AG08395 (cell line): ENCODE results near the gene NDRG3.
"Not testable (repeated sequence)": the region's sequence is repeated elsewhere in the genome, so short reads cannot be mapped to it uniquely, and the experiment has no call there.

ENCODE experiments used
- DNase-seq: peaks from one replicate; pipeline ENCODE4 v3.0.0; 2012; ENCODE audit warnings: mixed read lengths, low spot score

The NDRG3 gene

DNA sequence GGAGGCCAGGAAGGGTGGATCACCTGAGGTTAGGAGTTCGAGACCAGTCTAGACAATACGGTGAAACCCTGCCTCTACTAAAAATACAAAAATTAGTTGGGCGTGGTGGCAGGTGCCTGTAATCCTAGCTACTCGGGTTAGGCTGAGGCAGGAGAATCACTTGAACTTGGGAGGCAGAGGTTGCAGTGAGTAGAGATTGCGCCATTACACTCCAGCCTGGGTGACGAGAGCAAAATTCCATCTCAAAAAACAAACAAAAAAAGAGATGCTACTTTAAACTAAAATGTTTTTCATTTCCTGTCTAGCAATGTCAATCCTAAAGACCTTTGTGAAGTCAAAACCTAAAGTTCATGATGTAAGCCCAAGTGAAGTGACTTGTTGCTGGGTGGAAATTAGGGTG, 14.8 kb upstream of the NDRG3 start:
- no peak for DNase-seq

DNA sequence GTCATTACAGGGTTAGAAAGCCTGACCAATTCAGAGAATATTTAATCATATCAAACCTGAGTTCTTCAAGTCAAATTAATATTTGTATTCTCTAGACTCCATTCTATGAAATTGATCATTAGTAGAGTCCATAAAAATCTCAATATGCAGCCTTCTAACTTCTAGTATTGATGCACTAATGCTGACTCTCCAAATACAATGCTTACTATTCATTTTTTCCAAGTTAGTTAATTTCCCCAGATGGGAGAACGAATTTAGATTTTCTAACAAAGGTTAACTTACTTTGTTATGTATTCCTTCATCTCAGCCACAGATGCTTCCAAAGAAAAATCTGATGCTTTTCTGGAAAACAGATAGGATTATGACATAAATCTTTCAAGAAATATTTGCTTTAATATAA, 12.4 kb upstream of the NDRG3 start:
- no peak for DNase-seq

DNA sequence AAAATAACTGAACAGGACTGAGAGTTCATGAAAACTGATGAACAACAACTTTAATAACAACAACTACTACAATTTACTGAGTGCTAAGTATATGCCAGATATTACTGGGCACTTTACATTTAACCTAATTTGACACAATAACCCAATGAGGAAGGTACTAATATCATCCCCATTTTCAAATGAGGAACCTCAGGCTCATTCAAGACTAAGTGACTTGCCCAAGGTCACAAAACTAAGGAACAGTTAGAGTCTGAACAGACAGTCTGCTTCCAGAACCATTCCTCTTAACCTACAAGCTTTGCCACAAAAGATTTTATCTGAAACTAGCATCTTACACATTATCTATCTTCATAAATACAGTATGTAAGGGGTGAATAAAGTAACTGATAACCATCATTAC, 10.6 kb upstream of the NDRG3 start:
- no peak for DNase-seq

DNA sequence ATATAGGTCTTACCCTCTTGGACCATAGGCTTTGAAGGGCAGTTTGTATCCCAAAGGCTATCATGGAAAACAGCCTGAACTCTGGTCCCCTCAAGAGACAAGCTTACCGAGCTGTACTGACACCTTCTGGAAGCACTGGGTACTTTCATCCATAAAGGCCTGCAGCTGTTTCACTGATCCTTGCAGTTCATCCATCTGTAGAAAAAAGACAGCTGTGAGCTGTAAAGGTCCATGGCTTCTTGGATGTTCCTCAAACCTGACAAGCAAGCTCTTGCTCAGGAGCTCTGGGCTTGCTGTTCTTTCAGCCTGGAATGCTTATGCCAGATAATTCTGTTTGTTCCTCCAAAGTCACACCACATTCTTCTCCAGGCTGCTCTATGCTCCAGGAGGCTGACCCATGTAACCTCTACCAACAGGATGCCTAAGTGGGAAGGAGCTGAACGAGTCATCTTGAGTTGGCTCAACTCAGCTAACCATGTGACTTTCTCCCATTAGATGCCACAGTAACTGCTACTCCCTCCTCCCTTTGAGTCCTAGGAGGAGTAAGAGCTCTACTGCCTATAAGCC, 8.8 kb upstream of the NDRG3 start:
- peak; percentile 79 for DNase-seq

DNA sequence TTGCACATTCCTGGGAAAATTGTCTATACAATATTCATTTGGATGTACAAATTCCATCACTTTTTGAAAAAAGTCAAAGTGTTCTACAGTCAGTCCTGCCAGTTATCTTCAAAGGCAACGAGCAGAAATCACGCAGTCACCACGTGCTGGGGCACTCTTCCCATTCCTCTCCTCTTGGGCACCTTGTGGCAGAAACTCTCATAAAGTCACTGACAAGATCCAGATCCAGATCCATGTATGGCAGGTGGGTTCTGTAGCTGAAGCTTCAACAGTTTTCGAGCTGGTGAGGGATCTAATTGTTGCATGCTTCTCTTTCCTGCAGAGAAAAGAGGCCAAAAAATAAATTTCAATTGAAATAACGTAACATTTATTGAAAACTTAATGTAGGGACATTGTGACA, 6.7 kb upstream of the NDRG3 start:
- DNase-seq = no peak

DNA sequence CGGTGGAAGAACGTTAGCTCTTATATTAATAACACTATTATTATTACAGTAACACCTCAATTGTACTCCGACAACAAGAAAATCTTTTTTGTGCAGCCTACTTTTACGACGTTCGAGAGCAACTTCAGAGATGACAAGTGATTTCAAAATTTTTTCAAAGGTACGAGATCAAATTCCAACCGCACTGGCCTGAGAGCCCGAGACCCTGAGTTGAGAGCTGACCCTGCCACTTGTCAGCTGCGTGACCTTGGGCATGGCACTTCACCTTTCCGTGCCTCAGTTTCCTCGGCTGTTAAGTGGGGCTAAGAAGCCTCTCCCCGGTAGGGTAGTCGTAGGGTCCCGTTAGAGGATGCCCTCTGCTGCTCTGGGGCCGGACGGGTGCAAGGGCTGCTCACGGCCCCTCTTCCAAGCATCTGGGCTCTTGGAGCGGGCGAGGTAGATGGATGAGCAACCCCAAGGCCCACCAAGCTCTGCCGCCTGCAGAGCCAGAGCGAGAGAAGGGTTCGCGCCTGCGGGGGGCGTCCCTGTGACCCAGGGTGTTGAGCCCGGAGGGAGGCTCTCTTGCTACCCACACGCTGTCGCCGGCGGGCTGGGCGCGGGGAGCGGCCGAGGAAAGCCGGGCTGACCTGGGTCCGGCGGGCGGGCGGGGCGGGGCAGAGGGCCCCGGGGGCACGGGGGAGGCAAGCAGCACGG, 510 bp downstream of the NDRG3 start:
- DNase-seq = no peak

DNA sequence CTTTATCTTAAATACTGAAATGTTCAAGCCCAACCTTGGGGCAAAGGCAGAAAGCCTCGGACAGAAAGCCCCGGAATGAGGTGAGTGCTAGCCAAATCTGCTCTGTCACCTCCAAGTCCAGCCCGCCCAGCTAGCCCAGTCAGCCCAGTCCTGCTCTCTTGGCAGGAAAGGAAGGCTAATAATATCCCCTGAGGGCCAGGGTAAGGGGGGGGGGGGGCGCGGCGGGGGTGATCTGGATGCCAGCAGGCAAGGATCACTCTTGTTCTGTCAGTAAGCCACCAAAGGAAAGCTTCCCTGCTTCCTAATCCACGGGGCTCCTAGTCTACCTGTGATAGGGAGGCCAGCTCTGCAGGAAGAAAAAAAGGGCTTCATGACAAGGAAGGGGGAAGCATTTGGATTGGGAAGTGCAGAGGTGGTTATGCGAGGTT, 1.1 kb downstream of the NDRG3 start:
- DNase-seq = peak; percentile 69

DNA sequence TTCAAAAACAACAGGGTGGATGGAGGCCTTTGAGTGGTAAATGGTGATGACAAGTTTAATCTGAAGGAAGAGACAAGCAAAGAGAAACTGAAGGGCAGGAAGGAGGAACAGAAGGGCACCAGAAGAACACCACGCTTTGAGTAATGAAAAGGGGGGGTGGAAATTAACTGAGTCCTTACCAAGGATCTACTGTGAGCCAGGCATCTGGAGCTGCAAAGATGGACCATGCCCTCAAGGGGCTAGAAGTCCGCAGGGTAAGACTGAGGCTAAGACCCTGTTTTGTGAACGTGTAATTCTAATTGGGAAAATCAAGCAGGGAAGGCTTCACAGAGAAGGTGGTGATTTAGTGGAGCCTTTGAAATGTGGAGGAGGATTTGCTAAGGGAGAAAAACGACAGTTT, 1.6 kb downstream of the NDRG3 start:
- no peak for DNase-seq

DNA sequence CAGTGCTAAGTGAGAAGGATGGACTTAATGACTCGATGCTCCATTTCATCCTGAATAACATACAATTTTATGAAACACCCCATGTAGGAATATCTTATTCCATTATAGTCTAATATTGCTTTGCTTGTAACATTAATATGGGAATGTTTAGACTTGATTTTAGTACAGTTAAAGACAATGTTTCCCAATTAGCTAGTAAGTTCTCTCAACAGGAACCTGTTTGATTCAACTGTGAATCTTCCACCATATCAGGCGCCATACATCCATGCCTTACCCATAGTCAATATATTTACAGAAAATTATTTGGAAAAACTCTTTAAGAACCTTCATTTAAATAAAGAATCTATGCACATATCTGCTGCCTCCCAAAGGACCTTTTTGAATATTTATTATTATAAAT, 3.3 kb downstream of the NDRG3 start:
- no peak for DNase-seq

DNA sequence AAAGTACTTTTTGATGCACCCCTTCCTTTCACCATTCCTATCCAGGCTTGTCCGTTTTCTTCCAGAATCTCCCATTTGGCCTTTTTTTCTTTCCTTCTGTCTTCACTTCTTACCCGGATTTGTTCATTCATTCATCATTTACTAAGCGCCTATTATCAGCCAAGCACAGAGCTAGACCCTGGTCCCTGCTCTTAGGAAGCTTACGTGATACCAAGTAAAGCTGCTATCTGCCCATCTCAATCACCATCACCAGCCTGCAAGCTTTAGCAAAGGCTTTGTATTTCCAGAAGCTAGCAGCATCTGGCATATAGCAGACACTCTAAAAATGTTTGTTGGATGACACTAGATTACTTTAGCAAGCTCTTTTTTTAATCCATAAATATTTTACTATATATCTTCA, 4.8 kb downstream of the NDRG3 start:
- no peak for DNase-seq

DNA sequence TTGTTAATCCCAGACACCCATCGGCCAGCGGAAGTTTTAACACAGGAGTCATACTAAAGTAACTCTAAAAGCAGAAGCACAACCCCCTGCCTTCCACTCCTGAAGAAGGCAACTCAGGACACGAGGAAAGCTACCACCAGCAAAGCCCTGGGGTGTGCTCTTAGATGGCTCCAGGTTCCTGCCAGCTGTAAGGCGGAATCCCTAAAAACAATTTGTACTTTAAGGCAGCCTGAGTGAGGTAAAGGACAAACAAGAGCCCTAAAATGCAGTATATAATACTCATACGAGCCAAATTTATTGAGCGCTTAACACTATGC, 8.7 kb downstream of the NDRG3 start:
- no peak for DNase-seq

DNA sequence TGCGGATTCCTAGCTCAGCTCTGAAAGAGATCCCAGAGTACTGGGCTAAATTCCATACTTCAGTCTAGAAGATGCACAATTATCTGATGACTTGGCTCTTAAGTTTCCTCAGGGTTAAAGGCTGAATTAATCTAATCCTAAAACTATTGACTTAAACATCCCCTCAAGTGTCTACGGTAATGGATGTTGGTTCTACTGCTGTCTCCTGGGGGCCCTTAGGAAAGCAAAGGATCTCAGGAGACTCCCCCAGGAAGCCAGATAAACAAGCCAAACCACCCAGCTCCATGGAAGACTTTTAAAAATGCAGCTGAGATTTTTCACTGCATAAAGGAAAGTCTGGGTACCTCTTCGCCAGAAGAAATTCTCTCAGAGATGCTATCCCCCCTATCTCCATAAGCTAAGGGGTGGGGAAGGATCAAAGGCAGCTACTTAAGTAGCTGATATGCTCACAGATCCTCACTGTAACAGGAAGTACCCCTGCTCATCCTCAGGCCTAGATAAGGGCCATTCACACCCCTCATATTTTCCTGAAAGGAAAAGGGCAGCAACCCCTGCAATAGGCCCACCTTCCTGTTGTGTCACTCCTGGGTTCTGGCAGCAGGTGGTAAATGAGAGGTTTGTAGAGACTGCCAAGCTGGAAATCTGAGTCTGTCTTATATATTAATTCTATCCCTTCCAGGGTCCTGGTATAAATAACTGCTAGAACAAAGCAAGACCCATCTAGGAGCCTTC, 9.3 kb downstream of the NDRG3 start:
- no peak for DNase-seq

DNA sequence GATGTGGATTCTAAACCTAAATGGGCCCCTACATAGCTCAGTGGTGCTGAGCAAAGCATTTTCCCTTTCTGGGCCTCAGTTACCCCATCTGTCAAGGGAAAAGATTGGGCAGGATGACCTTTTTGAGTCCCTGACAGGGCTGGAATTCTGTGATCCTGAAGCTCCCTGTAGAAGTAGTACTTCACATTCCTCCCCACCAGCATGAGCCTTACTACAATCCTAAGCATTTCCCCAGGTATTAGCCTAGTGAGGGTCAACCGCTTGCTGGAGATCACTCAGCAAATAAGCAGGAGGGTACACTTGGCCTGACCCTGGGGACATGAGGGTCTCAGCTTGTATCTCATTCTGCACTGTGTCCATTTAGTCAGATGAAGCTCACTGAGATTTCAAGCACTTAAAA, 13.4 kb downstream of the NDRG3 start:
- no peak for DNase-seq

DNA sequence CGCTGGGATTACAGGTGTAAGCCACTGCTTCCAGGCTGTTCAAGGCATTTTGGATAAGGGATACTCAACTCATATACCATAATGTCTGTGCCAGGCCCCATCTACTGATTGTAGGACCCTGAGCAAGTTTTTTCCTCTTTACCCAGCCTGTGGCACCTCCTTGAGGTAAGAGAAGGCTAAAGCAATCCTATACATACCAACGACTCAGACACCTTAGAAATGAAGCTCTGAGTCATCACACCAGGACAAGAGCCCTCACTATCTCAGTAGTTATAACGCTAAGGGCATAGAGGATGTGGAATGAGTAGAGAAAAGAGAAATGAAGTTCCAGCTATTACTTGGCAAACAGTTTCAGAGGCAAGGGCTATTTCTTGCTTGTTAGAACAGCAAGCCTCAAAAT, 16.9 kb downstream of the NDRG3 start:
- no peak for DNase-seq

DNA sequence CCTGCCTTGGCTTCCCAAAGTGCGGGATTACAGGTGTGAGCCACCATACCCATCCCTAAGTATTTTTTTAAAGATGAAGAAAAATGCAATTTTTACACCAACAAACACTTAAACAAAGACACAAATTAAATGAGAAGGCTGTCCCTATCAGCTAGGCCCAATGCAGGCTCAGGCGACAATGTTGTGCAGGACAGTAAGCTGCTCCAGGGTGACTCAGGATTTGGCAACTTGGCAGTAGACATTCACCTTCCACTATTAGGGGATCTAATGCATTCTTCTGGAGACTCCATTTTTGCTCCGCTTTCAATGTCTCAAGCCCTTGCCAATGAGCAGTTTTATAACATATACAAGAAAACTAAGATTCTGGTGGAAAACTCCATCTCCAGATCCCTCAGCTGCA, 19.7 kb downstream of the NDRG3 start:
- peak; percentile 29 for DNase-seq

DNA sequence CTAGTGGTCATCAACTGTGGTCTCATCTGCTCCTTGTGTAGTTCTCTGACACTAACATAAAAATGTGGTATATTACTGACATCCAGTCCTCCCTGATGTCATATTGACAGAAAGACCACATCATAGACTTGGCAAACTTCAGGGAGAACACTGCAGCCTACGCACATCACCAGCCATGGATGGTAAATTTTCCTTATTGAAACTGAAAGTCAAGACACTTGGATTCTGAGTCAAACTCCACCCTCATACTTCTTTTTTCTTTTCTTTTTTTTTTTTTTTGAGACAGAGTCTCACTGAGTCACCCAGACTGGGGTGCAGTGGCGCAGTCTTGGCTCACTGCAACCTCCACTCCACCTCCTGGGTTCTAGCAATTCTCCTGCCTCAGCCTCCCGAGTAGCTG, 25.4 kb downstream of the NDRG3 start:
- DNase-seq = no peak

DNA sequence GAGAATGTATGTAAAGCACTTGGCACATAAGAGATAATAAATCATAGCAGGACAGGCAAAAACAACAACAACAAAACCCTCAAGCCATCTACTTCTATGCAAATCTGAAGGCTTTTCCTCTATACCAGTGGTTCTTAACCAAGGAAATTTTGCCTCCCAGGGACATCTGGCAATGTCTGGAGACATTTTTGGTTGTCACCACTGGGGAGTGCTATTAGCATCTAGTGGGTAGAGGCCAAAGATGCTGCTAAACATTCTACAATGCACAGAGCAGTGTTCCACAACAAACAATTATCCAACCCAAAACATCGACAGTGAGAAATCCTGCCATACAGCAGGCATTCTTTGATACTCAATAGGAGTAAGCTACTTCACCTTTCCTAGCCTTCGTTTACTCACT, 28.2 kb downstream of the NDRG3 start:
- no peak for DNase-seq

DNA sequence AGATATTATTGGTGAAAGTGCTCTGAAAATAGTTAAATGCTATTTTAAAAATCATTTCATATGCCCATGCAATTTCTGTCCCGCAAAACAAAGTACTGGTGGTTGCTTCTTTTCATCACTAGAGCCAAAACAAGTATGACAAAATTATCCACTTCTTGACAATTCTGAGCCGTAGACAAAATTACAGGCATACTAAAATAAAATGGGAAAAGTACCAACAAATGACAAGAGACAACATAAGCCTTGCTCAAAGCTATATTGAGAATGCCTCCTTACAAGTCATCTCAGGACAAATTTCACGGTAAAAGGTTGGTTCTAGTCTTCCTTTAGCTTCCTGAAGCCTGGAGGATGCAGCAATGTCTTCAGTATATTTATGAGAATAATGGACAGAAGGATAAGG, 28.9 kb downstream of the NDRG3 start:
- DNase-seq = no peak

DNA sequence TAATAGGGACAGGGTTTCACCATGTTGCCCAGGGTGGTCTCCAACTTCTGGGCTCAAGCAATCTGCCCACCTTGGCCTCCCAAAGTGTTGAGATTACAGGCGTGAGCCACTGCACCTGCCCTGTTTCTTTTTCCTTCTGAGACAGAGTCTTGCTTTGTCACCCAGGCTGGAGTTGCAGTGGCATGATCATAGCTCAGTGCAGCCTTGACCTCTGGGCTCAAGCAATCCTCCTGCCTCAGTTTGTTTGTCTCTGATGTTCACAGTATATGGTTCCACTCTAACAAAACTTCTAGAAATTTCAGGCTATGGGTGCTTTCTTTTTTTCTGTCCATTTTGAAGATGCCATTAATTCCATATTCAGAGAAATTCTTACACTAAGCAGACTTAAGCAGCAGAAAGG, 33.1 kb downstream of the NDRG3 start:
- no peak for DNase-seq

DNA sequence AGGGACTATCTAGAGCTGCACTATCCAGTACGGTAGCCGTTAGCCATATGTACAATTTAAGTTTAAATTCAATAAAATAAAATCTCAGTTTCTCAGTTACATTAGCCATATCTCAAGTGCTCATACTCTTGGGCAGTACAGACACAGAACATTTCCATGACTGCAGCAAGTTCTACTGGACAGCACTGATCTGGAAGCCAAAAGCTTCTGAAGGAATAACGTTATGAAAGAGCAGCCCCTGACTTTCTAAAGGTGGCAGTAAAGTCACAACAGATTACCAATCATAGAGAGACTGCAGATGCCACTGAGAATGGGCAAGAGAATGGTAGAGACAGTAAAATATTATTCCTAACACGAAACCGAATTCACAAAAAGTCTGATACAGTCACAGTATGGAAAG, 36.8 kb downstream of the NDRG3 start:
- no peak for DNase-seq

DNA sequence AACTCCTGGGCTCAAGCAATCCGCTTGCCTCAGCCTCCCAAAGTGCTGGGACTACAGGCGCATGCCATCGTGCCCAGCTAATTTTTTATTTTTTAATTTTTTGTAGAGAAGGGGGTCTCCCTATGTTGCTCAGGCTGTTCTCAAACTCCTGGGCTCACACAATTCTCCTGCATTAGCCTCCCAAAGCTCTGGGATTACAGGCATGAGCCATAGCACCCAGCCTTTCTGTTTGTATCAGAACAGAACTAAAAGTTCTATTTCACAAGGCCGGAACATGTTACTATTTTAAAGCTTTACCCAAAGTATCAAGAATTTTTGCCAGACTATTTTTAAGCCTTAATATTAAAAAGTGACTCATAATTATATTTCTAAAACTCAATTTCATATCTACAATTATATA, 42.4 kb downstream of the NDRG3 start:
- no peak for DNase-seq

DNA sequence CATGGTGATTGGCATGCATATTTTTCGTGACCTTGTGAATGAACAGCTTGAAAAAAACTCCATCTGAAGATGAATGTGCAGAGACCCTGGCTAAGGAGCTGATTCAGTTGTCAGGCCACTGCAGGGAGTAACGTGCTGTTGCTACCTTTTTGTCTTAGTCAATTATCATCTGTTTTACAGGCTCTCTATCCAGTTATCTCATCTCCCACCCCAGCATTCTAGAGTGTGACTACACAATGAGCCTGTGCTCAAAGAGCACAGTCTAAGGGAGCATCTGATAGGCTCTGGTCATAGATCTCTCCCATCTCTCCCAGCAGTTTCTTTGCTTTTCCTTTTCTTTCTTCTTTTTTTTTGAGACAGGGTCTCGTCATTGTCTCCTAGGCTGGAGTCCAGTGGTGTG, 45.5 kb downstream of the NDRG3 start:
- DNase-seq = no peak

DNA sequence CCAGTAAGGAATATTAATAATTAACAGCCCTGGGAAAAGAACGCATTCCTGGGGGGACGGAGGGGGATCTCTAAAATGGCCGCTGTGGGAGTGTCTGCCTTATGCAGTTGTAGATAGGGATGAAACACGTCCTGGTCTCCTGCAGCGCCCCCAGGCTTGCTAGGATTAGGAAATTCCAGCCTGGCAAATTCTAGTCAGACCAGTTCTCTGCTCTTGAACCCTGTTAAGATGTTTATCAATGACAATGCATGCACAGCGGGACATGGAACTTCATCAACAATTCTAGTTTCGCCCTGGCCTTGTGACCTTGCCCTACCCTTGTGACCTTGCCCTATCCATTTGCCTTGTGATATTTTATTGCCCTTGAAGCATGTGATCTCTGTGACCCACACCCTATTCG, 50.4 kb downstream of the NDRG3 start:
- DNase-seq = not testable (repeated sequence)

DNA sequence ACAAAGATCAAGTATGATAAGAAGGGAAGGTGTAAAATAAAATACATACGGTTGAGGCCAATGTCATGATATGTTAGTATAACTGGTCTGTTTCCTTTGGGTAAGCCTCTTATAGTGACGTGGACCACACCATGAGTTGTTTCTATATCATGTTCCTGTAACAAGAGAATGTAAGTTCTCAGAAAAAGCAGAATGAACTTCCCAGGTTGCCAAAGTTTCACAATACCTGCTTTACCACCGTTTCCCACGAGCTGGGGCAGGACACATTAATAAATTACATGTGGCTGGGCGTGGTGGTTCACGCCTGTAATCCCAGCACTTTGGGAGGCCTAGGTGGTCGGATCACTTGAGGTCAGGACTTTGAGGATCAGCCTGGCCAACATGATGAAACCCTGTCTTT, 57.3 kb downstream of the NDRG3 start:
- DNase-seq = no peak
